Endothelial cell (in vitro differentiated cells): ENCODE results near the gene ITK. TPM values are rescaled to one million over a fixed set of nuclear protein-coding genes. Genes with fewer than 3 reads are reported as not detected.

ENCODE experiments used
- DNase-seq: peaks from one replicate; pipeline ENCODE4 v3.0.0; 2021; ENCODE audit warnings: low spot score
- H3K27ac Mint-ChIP-seq: one replicate; pipeline ENCODE4 v1.8.0; 2021; ENCODE audit warnings: mixed read lengths, inconsistent platforms; ENCODE audit not compliant: unreplicated experiment
- H3K27me3 Mint-ChIP-seq: one replicate; pipeline ENCODE4 v1.8.0; 2021; ENCODE audit warnings: mild to moderate bottlenecking, moderate library complexity, mixed read lengths, inconsistent platforms; ENCODE audit not compliant: unreplicated experiment
- H3K36me3 Mint-ChIP-seq: one replicate; pipeline ENCODE4 v1.8.0; 2021; ENCODE audit warnings: mild to moderate bottlenecking, low read depth, mixed read lengths, inconsistent platforms; ENCODE audit not compliant: unreplicated experiment
- H3K4me1 Mint-ChIP-seq: one replicate; pipeline ENCODE4 v1.8.0; 2021; ENCODE audit warnings: mild to moderate bottlenecking, mixed read lengths, inconsistent platforms; ENCODE audit not compliant: unreplicated experiment
- H3K4me3 Mint-ChIP-seq: one replicate; pipeline ENCODE4 v1.8.0; 2021; ENCODE audit warnings: mild to moderate bottlenecking, mixed read lengths, inconsistent platforms; ENCODE audit not compliant: unreplicated experiment
- H3K9me3 Mint-ChIP-seq: one replicate; pipeline ENCODE4 v1.8.0; 2021; ENCODE audit warnings: mixed read lengths, inconsistent platforms; ENCODE audit not compliant: unreplicated experiment
- CTCF ChIP-seq: fragments of 200-600 bp; sonication (generic); IDR thresholded peaks from one replicate; pipeline ENCODE4 v1.5.0; 2021; ENCODE audit warnings: antibody characterized with exemption; ENCODE audit not compliant: unreplicated experiment
- total RNA-seq: library from RNA; stranded (reverse); fragmentation: NEBNext Ultra II Directional; extraction: Animal tissue kit (Norgen Biotek cat#: 25700); gene quantifications from one replicate; pipeline ENCODE4 v1.2.1, GENCODE V29; 2021; ENCODE audit not compliant: unreplicated experiment

ITK gene
- total RNA-seq, 1 donor from 2014 or later, result not detected

- H3K27ac Mint-ChIP-seq, result no peak overlapping the region
- no peak for TF ChIP-seq CTCF
Measured at GRCh38 chr5:157214861-157215513, 34.3 kb downstream of the ITK start.

GRCh38 chr5:157215514-157216167 is 35.0 kb downstream of the ITK start:
- TF ChIP-seq CTCF, result no peak
- H3K4me1 Mint-ChIP-seq, result peaks cover 2% of the 10 kb centered on the region
- no peak overlapping the region for H3K4me3 Mint-ChIP-seq
- no peaks in the 10 kb centered on the region for H3K9me3 Mint-ChIP-seq
- H3K27ac Mint-ChIP-seq, result no peak overlapping the region
- H3K36me3 Mint-ChIP-seq, result no peaks in the 10 kb centered on the region
- no peak for DNase-seq
- no peaks in the 10 kb centered on the region for H3K27me3 Mint-ChIP-seq

More at GRCh38 chr5:157214861-157215513, 34.3 kb downstream of the ITK start:
- H3K4me1 Mint-ChIP-seq, result peaks cover 2% of the 10 kb centered on the region
- H3K4me3 Mint-ChIP-seq, result no peak overlapping the region
- H3K27me3 Mint-ChIP-seq, result no peaks in the 10 kb centered on the region
- no peaks in the 10 kb centered on the region for H3K9me3 Mint-ChIP-seq
- DNase-seq, result no peak
- H3K36me3 Mint-ChIP-seq, result no peaks in the 10 kb centered on the region

GRCh38 chr5:157216391-157217142 is 35.9 kb downstream of the ITK start:
- H3K4me1 Mint-ChIP-seq, result peaks cover 2% of the 10 kb centered on the region
- no peak overlapping the region for H3K4me3 Mint-ChIP-seq
- H3K27me3 Mint-ChIP-seq, result no peaks in the 10 kb centered on the region
- no peaks in the 10 kb centered on the region for H3K9me3 Mint-ChIP-seq
- no peak overlapping the region for H3K27ac Mint-ChIP-seq
- TF ChIP-seq CTCF, result no peak
- DNase-seq, result no peak
- no peaks in the 10 kb centered on the region for H3K36me3 Mint-ChIP-seq

DNA sequence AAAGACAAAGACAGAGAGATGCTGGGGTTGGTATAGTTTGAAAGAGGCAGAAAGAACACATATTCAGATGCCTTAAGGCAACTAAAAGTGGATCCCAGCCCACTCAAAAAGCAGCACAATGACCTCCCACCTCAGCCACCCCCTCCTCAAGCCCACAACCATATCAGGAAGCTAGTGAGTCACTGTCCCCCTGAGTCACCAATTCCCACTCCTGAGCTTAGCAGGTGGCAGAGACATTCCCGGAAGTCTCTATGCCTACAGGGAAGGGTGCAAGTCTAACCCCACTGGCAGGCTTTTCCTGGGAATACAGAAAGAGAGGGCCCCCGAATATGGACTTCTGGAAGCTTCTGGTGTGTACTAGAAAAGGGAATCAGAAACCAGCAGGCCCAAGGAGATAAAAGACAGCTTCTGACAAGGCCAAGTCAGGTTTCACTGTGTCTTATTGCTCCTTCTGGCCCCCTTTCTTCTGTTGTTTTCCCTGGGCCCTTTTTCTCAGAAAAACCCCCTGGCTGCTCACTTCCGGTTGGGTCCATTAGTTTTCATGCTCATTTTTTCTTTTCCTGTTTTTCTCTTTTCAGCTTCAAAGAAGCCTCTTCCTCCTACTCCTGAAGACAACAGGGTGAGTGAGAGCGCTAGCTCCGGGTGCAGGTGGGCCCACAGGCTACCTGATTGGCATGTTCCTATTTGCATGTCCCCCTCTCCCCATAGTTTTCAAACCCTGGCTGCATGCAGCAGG is 36.8 kb downstream of the ITK start:
- no peak for DNase-seq
- Mint-ChIP-seq H3K27ac (no peak overlapping the region), H3K27me3 (no peaks in the 10 kb centered on the region), H3K4me3 (no peak overlapping the region), H3K36me3 (no peaks in the 10 kb centered on the region), H3K9me3 (no peaks in the 10 kb centered on the region), H3K4me1 (peaks cover 2% of the 10 kb centered on the region)
- TF ChIP-seq CTCF, result no peak
